Tibial nerve (tissue), 4 donors: ENCODE results near the gene CD300LB. TPM values are rescaled to one million over a fixed set of nuclear protein-coding genes. Genes with fewer than 3 reads are reported as not detected.

Source experiments
- DNase-seq, 2 donors: peaks; one replicate each; pipeline ENCODE4 v3.0.0-alpha.2; 2019; ENCODE audit warnings: low spot score in 2 of 2
- H3K27ac ChIP-seq, 4 donors: fragments of 200-600 bp; sonication (generic) in 3 of 4; one replicate each; pipeline ENCODE4 v1.5.1; 2017 to 2019; ENCODE audit warnings: mild to moderate bottlenecking in 1 of 4
- H3K27me3 ChIP-seq, 2 donors: fragments of 200-600 bp; sonication (generic) in 1 of 2; one replicate each; pipeline versions ENCODE4 v1.5.1 to v1.6.0; 2017 to 2019
- H3K36me3 ChIP-seq, 3 donors: fragments of 200-600 bp; sonication (generic); one replicate each; pipeline ENCODE4 v1.5.1; 2018 to 2019
- H3K4me1 ChIP-seq, 4 donors: fragments of 200-600 bp; sonication (generic) in 3 of 4; one replicate each; pipeline ENCODE4 v1.5.1; 2017 to 2019
- H3K4me3 ChIP-seq, 4 donors: fragments of 200-600 bp; sonication (generic) in 3 of 4; one replicate each; pipeline ENCODE4 v1.5.1; 2017 to 2019; ENCODE audit warnings: mild to moderate bottlenecking in 1 of 4, moderate library complexity in 1 of 4
- H3K9me3 ChIP-seq, 4 donors: fragments of 200-600 bp; sonication (generic) in 3 of 4; one replicate each; pipeline ENCODE4 v1.5.1; 2017 to 2019
- CTCF ChIP-seq, 5 experiments: fragments of 200-600 bp in 3 of 5; fragments of 450-650 bp in 2 of 5; sonication (generic) in 3 of 5; IDR thresholded peaks; one replicate each; pipeline ENCODE4 v1.5.1; 2016 to 2019; ENCODE audit warnings: antibody characterized with exemption in 5 of 5, mild to moderate bottlenecking in 3 of 5, moderate library complexity in 2 of 5
- EP300 ChIP-seq, 2 donors: sonication (generic); formaldehyde crosslinking; IDR thresholded peaks; one replicate each; pipeline ENCODE4 v1.6.1; 2017; ENCODE audit warnings: antibody characterized with exemption in 2 of 2, mild to moderate bottlenecking in 1 of 2
- POLR2A ChIP-seq, 2 donors: fragments of 450-650 bp; IDR thresholded peaks; one replicate each; pipeline ENCODE4 v1.6.1; 2017; ENCODE audit warnings: antibody characterized with exemption in 2 of 2, mild to moderate bottlenecking in 2 of 2, moderate library complexity in 2 of 2
- WGBS, 2 donors: methylation state at CpG; one replicate each; pipeline ENCODE4 v1.1.5; 2018; 5-methylcytosine and 5-hydroxymethylcytosine counted together
- total RNA-seq, 4 donors: library from RNA; depleted of rRNA; stranded (reverse); fragments of >200 nt; gene quantifications; one replicate each; pipeline ENCODE4 v1.1.0, GENCODE V29; 2016

Gene CD300LB
- total RNA-seq, 4 donors from 2014 or later = 0.21 to 0.44 TPM; not detected in 2

GRCh38 chr17:74543891-74544760, 12.9 kb upstream of the CD300LB start:
- 76 to 83% methylated on average over 15 to 18 of the region's 18 CpGs for WGBS, 2 donors
- DNase-seq = no peak
- no peak for TF ChIP-seq EP300 (IDR thresholded peaks at IDR 0.05)
- TF ChIP-seq CTCF (IDR thresholded peaks at IDR 0.05) = no peak
- no peak for TF ChIP-seq POLR2A (IDR thresholded peaks at IDR 0.05)

GRCh38 chr17:74543406-74543805, 12.1 kb upstream of the CD300LB start:
- Histone ChIP-seq H3K4me3 (no peak overlapping the region), H3K9me3 (no peaks in the 10 kb centered on the region), H3K27me3 (no peaks in the 10 kb centered on the region), H3K36me3 (no peaks in the 10 kb centered on the region), H3K27ac (no peak overlapping the region), H3K4me1 (no peaks in the 10 kb centered on the region)
- 70 to 78% methylated on average over 14 of the region's 14 CpGs for WGBS, 2 donors
- no peak for DNase-seq
- TF ChIP-seq POLR2A (IDR thresholded peaks at IDR 0.05) (no peak), CTCF (IDR thresholded peaks at IDR 0.05) (no peak)

More at GRCh38 chr17:74543891-74544760, 12.9 kb upstream of the CD300LB start:
- Histone ChIP-seq H3K4me3 (no peak overlapping the region), H3K4me1 (no peaks in the 10 kb centered on the region), H3K27ac (no peak overlapping the region), H3K36me3 (no peaks in the 10 kb centered on the region), H3K27me3 (no peaks in the 10 kb centered on the region), H3K9me3 (no peaks in the 10 kb centered on the region)

GRCh38 chr17:74542727-74543383, 11.6 kb upstream of the CD300LB start:
- no peaks in the 10 kb centered on the region for H3K9me3 ChIP-seq
- H3K27me3 ChIP-seq = no peaks in the 10 kb centered on the region
- H3K36me3 ChIP-seq = no peaks in the 10 kb centered on the region
- 81 to 88% methylated on average over 16 to 17 of the region's 17 CpGs for WGBS, 2 donors
- H3K4me1 ChIP-seq = no peaks in the 10 kb centered on the region
- H3K27ac ChIP-seq = no peak overlapping the region
- TF ChIP-seq POLR2A (IDR thresholded peaks at IDR 0.05) = no peak
- no peak for TF ChIP-seq CTCF (IDR thresholded peaks at IDR 0.05)
- no peak for TF ChIP-seq EP300 (IDR thresholded peaks at IDR 0.05)
- no peak for DNase-seq
- H3K4me3 ChIP-seq = no peak overlapping the region

GRCh38 chr17:74542166-74542565, 10.9 kb upstream of the CD300LB start:
- DNase-seq = no peak
- no peak for TF ChIP-seq POLR2A (IDR thresholded peaks at IDR 0.05)
- TF ChIP-seq CTCF (IDR thresholded peaks at IDR 0.05) = no peak
- TF ChIP-seq EP300 (IDR thresholded peaks at IDR 0.05) = no peak
- no peaks in the 10 kb centered on the region for H3K36me3 ChIP-seq
- 87 to 90% methylated on average over 5 of the region's 5 CpGs for WGBS, 2 donors
- no peak overlapping the region for H3K4me3 ChIP-seq
- H3K9me3 ChIP-seq = no peaks in the 10 kb centered on the region
- H3K4me1 ChIP-seq = no peaks in the 10 kb centered on the region
- no peak overlapping the region for H3K27ac ChIP-seq
- H3K27me3 ChIP-seq = no peaks in the 10 kb centered on the region
